HCT116 (cell line): Measurements from ENCODE around the gene ADARB2. TPM values are rescaled to one million over a fixed set of nuclear protein-coding genes. Genes with fewer than 3 reads are reported as not detected.

Experiments
- ATAC-seq: fragments of 200-7000 bp; cut with Tn5 transposase; 2 replicates; pipeline ENCODE4 v1.9.1; 2020; ENCODE audit warnings: mild to moderate bottlenecking, moderate library complexity
- BruUV-seq: library from RNA; stranded (reverse); fragments of 400-500 nt; replicated peaks from 2 replicates; lab custom pipeline; 2021; lab: Mats Ljungman, UMichigan
- CTCF ChIA-PET: fragments of 300-600 bp; sonication (Branson Sonifier 250); formaldehyde crosslinking; loops from one replicate; lab custom pipeline; 2021; ENCODE audit warnings: antibody characterized with exemption; lab: Charles Lee
- POLR2A ChIA-PET: fragments of 300-600, 350-600 bp; sonication (Branson Sonifier 250); formaldehyde crosslinking; loops from one replicate; lab custom pipeline; 2021; ENCODE audit warnings: antibody characterized with exemption; lab: Charles Lee
- RAD21 ChIA-PET, 2 experiments: fragments of 300-600 bp; sonication (Branson Sonifier 250); formaldehyde crosslinking; loops; one replicate each; lab custom pipeline; 2023; ENCODE audit warnings: low total read pairs in 2 of 2; ENCODE audit not compliant: uncharacterized antibody in 2 of 2, unreplicated experiment in 2 of 2, low non-redundant PET in 1 of 2; lab: Charles Lee
- DNase-seq: peaks from one replicate; pipeline ENCODE4 v3.0.0-alpha.2; 2010; ENCODE audit warnings: low read depth, low spot score
- H2AFZ ChIP-seq: fragments of 200-600 bp; shearing (Covaris generic), sonication (generic); 2 replicates; pipeline ENCODE4 v1.6.1; 2017; ENCODE audit warnings: low read depth, mixed run types, mixed read lengths, antibody characterized with exemption, low read length; ENCODE audit not compliant: poor library complexity, severe bottlenecking
- H3K27ac ChIP-seq: 2 replicates; pipeline ENCODE4 v1.5.1; 2012; ENCODE audit warnings: low read depth, low read length
- H3K27me3 ChIP-seq: fragments of 200-600 bp; sonication (generic); 2 replicates; pipeline ENCODE4 v1.6.1; 2016; ENCODE audit warnings: mixed run types, low read length, mixed read lengths; ENCODE audit not compliant: insufficient read depth
- H3K36me3 ChIP-seq, 2 experiments: fragments of 200-500 bp in 1 of 2; fragments of 200-600 bp in 1 of 2; sonication (Bioruptor generic) in 1 of 2; sonication (generic) in 1 of 2; 2 replicates each; pipeline versions ENCODE4 v1.5.1 to v1.6.1; 2014 to 2016; ENCODE audit warnings: low read length in 2 of 2, inconsistent platforms in 1 of 2, mixed read lengths in 1 of 2, mixed run types in 1 of 2; ENCODE audit not compliant: insufficient read depth in 2 of 2, control insufficient read depth in 1 of 2
- H3K4me1 ChIP-seq, 2 experiments: fragments of 200-600 bp in 1 of 2; sonication (generic) in 1 of 2; 2 replicates each; pipeline versions ENCODE4 v1.5.1 to v1.6.1; 2012 to 2017; ENCODE audit warnings: low read length in 2 of 2, inconsistent platforms in 1 of 2, mild to moderate bottlenecking in 1 of 2, mixed read lengths in 1 of 2, mixed run types in 1 of 2, moderate library complexity in 1 of 2; ENCODE audit not compliant: insufficient read depth in 2 of 2, control insufficient read depth in 1 of 2
- H3K4me2 ChIP-seq: fragments of 200-600 bp; sonication (generic); 2 replicates; pipeline ENCODE4 v1.6.1; 2017; ENCODE audit warnings: mixed run types, low read length, mixed read lengths
- H3K4me3 ChIP-seq, 2 experiments: fragments of 200-600 bp in 1 of 2; sonication (generic) in 1 of 2; replicated peaks in 1 of 2; 2 replicates each; pipeline ENCODE4 v1.5.1; 2011 to 2016; ENCODE audit warnings: low read length in 2 of 2, control low read depth in 1 of 2, low read depth in 1 of 2, mild to moderate bottlenecking in 1 of 2, mixed read lengths in 1 of 2, mixed run types in 1 of 2
- H3K79me2 ChIP-seq: fragments of 200-600 bp; sonication (generic); 2 replicates; pipeline ENCODE4 v1.6.1; 2017; ENCODE audit warnings: mild to moderate bottlenecking, mixed run types, low read length, moderate library complexity, mixed read lengths; ENCODE audit not compliant: insufficient read depth
- H3K9ac ChIP-seq: fragments of 200-600 bp; sonication (generic); 2 replicates; pipeline ENCODE4 v1.6.1; 2016; ENCODE audit warnings: low read length, mixed read lengths
- H3K9me2 ChIP-seq: fragments of 200-600 bp; sonication (generic), shearing (Covaris generic); 2 replicates; pipeline ENCODE4 v1.6.1; 2017; ENCODE audit warnings: mixed run types, mild to moderate bottlenecking, moderate library complexity; ENCODE audit not compliant: insufficient read depth
- H3K9me3 ChIP-seq, 2 experiments: fragments of 200-500 bp in 1 of 2; fragments of 200-600 bp in 1 of 2; sonication (Bioruptor generic) in 1 of 2; sonication (generic) in 1 of 2; 2 replicates each; pipeline ENCODE4 v1.6.1; 2014 to 2017; ENCODE audit warnings: low read length in 2 of 2, mixed read lengths in 2 of 2, inconsistent platforms in 1 of 2, low read depth in 1 of 2, mild to moderate bottlenecking in 1 of 2, mixed run types in 1 of 2, moderate library complexity in 1 of 2; ENCODE audit not compliant: control insufficient read depth in 1 of 2, insufficient read depth in 1 of 2
- H4K20me1 ChIP-seq: fragments of 200-600 bp; sonication (generic), shearing (Covaris generic); 2 replicates; pipeline ENCODE4 v1.6.1; 2017; ENCODE audit warnings: mixed run types, mild to moderate bottlenecking, moderate library complexity; ENCODE audit not compliant: insufficient read depth
- CEBPB ChIP-seq: IDR thresholded peaks from 2 replicates; pipeline ENCODE4 v1.6.1; 2012; ENCODE audit warnings: low read depth
- CTCF ChIP-seq, 3 experiments: fragments of 200-600 bp in 1 of 3; sonication (generic) in 1 of 3; IDR thresholded peaks in 2 of 3; conservative IDR thresholded peaks in 1 of 3; 2 replicates each; pipeline ENCODE4 v1.5.1; 2012 to 2017; ENCODE audit warnings: low read depth in 2 of 3, low read length in 2 of 3, antibody characterized with exemption in 1 of 3, borderline replicate concordance in 1 of 3, control low read depth in 1 of 3, mild to moderate bottlenecking in 1 of 3, mixed read lengths in 1 of 3, mixed run types in 1 of 3, moderate library complexity in 1 of 3; ENCODE audit not compliant: insufficient read depth in 1 of 3
- EGR1 ChIP-seq: IDR thresholded peaks from 2 replicates; pipeline ENCODE4 v1.6.1; 2012; ENCODE audit warnings: low read depth
- EZH2 ChIP-seq: fragments of 200-600 bp; sonication (generic); IDR thresholded peaks from 2 replicates; pipeline ENCODE4 v1.6.1; 2017; ENCODE audit warnings: antibody characterized with exemption, mixed run types
- EZH2phosphoT487 ChIP-seq: fragments of 200-600 bp; IDR thresholded peaks from 2 replicates; pipeline ENCODE4 v1.6.1; 2018; ENCODE audit warnings: antibody characterized with exemption, borderline replicate concordance
- FOSL1 ChIP-seq: IDR thresholded peaks from 2 replicates; pipeline ENCODE4 v1.6.1; 2012; ENCODE audit warnings: low read depth
- JUND ChIP-seq: IDR thresholded peaks from 2 replicates; pipeline ENCODE4 v1.6.1; 2012
- RAD21 ChIP-seq: IDR thresholded peaks from 2 replicates; pipeline ENCODE4 v1.6.1; 2012; ENCODE audit warnings: low read depth, mild to moderate bottlenecking
- SP1 ChIP-seq: IDR thresholded peaks from 2 replicates; pipeline ENCODE4 v1.6.1; 2012; ENCODE audit warnings: low read depth
- SRF ChIP-seq: IDR thresholded peaks from 2 replicates; pipeline ENCODE4 v1.6.1; 2012; ENCODE audit warnings: low read depth
- TCF7L2 ChIP-seq: IDR thresholded peaks from 2 replicates; pipeline ENCODE4 v1.7.0; 2011; ENCODE audit warnings: borderline replicate concordance, inconsistent platforms; ENCODE audit not compliant: insufficient read depth, insufficient read length; ENCODE audit errors: extremely low read depth
- YY1 ChIP-seq: IDR thresholded peaks from 2 replicates; pipeline ENCODE4 v1.6.1; 2011; ENCODE audit warnings: low read length, low read depth, moderate library complexity, mild to moderate bottlenecking; ENCODE audit not compliant: insufficient replicate concordance; ENCODE audit errors: extremely low read depth
- ZFX ChIP-seq: fragments of 450-650 bp; IDR thresholded peaks from 2 replicates; pipeline ENCODE4 v1.6.1; 2017
- ZNF274 ChIP-seq: fragments of 200-500 bp; sonication (Bioruptor generic); IDR thresholded peaks from 2 replicates; pipeline ENCODE4 v1.6.1; 2014; ENCODE audit warnings: mild to moderate bottlenecking, low read depth, low read length, inconsistent platforms
- intact Hi-C: fragments of 100-400 bp; cut with micrococcal nuclease; formaldehyde crosslinking; loops from 2 replicates; pipeline ENCODE4 v1.10.0; 2022
- total RNA-seq: library from RNA; stranded (reverse); gene quantifications from one replicate; pipeline ENCODE4 v1.2.1, GENCODE V29; 2021; ENCODE audit not compliant: unreplicated experiment

ADARB2 gene
- total RNA-seq, 1 experiment from 2014 or later, result not detected

DNA sequence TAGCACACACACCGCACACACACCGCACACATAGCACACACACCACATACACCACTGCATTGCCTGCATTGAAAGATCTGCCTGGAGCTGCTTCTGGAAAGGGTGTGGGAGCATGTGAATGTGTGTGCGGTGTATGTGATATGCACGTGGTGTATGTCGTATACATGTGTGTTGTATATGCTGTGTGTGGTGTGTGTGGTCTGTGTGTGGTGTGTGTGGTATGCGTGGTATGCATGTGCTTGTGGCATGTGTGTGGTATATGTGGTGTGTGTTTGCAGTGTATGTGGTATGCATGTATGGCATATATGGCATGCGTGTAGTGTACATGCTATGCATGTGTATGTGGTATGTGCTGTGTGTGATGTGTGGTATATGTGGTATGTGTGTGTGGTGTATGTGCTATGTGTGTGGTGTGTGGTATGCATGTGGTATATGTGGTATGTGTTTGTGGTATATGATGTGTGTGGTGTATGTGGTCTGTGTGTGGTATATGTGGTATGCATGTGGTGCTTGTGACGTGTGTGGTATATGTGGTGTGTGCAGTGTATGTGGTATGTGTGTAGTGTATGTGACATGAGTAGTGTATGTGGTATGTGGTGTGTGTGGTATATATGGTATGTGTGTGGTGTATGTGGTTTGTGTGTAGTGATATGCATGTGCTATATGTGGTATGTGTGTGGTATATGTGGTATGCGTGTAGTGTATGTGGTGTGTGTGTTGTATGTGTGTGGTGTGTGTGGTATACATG, 505.0 kb downstream of the ADARB2 start:
- H3K27ac ChIP-seq, result no peak overlapping the region
- no peaks in the 10 kb centered on the region for H3K4me1 ChIP-seq
- H3K4me2 ChIP-seq, result no peak overlapping the region
- H3K9me3 ChIP-seq, result no peaks in the 10 kb centered on the region
- intact Hi-C loops, result no loop called here
- no peak overlapping the region for H3K4me3 ChIP-seq
- ATAC-seq (no peak), DNase-seq (no peak)
- ChIA-PET RAD21 (no interaction called here), CTCF (no interaction called here), POLR2A (no interaction called here)
- H3K79me2 ChIP-seq, result no peaks in the 10 kb centered on the region
- BruUV-seq, result no TSS peak
- H3K9me2 ChIP-seq, result no peaks in the 10 kb centered on the region
- no peak overlapping the region for H2AFZ ChIP-seq
- no peaks in the 10 kb centered on the region for H4K20me1 ChIP-seq
- H3K9ac ChIP-seq, result no peak overlapping the region
- peaks cover 23% of the 10 kb centered on the region for H3K27me3 ChIP-seq
- no peaks in the 10 kb centered on the region for H3K36me3 ChIP-seq
- no peak for TF ChIP-seq CEBPB
- no peak for TF ChIP-seq ZFX
- no peak for TF ChIP-seq YY1
- no peak for TF ChIP-seq SRF
- no peak for TF ChIP-seq RAD21
- no peak for TF ChIP-seq JUND

- H3K4me2 ChIP-seq, result no peak overlapping the region
- H3K4me3 ChIP-seq, result no peak overlapping the region
- H3K27ac ChIP-seq, result no peak overlapping the region
- ATAC-seq (no peak), DNase-seq (no peak)
- H3K36me3 ChIP-seq, result no peaks in the 10 kb centered on the region
- H3K9me3 ChIP-seq, result no peaks in the 10 kb centered on the region
- no peaks in the 10 kb centered on the region for H4K20me1 ChIP-seq
- ChIA-PET RAD21 (interaction anchor here in 1 of 2 experiments (0.5 kb wide), 1 partner anchor 90 kb away, joined by 3 read pairs; no protein-coding TSS in a partner anchor), CTCF (no interaction called here), POLR2A (no interaction called here)
- H3K9me2 ChIP-seq, result no peaks in the 10 kb centered on the region
- H3K79me2 ChIP-seq, result no peaks in the 10 kb centered on the region
- H2AFZ ChIP-seq, result no peak overlapping the region
- H3K27me3 ChIP-seq, result peaks cover 23% of the 10 kb centered on the region
- BruUV-seq, result no TSS peak
- H3K4me1 ChIP-seq, result no peaks in the 10 kb centered on the region
- TF ChIP-seq EZH2 (no peak), SP1 (no peak), ZNF274 (no peak), CTCF (IDR thresholded peaks at IDR 0.05 in 2 of 3, conservative IDR thresholded peaks at IDR 0.05 in 1 of 3; ENCODE audit: borderline replicate concordance in 1 of 3, insufficient read depth in 1 of 3, low read depth in 2 of 3, low read length in 2 of 3) (no peak), FOSL1 (no peak), ZFX (no peak), EZH2phosphoT487 (no peak), SRF (no peak), TCF7L2 (no peak), EGR1 (no peak)
- intact Hi-C loops, result no loop called here
- H3K9ac ChIP-seq, result no peak overlapping the region
Measured at GRCh38 chr10:1230592-1231275, 506.6 kb downstream of the ADARB2 start.
